ENCODE data around the gene NAALADL1. TPM values are rescaled to one million over a fixed set of nuclear protein-coding genes. Genes with fewer than 3 reads are reported as not detected.

NAALADL1 gene
- total RNA-seq, 4 donors from 2014 or later = 13.8 to 105 (median 75.6) TPM; not detected in 1

GRCh38 chr11:65096926-65097325 is 38.6 kb upstream of the NAALADL1 start:
- 35 to 60% methylated on average over 1 to 8 of the region's 8 CpGs for WGBS, 2 donors (ENCODE audit: low coverage in 1 of 2)
- DNase-seq = no peak
- peak overlapping the region; percentile 90 to 95 (median 94) for H3K27ac ChIP-seq
- peaks cover 8 to 17% (median 14%) of the 10 kb centered on the region in 4 donors for H3K4me1 ChIP-seq
- peak overlapping the region; percentile 71 to 86 (median 79) for H3K4me3 ChIP-seq
- intact Hi-C loops (cut with DNase I; ENCODE audit: low total_unique reads) = no loop called here
- no peaks in the 10 kb centered on the region for H3K9me3 ChIP-seq
- peaks cover 0 to 9% (median 0%) of the 10 kb centered on the region in 4 donors for H3K36me3 ChIP-seq
- in situ Hi-C loops (cut with MboI; ENCODE audit: low pct_ligation_motif_present in 1 of 4, low pct_unique_long_range_greater_than_20kb in 1 of 4, low sequenced_read_pairs in 3 of 4) = no loop called here
- H3K27me3 ChIP-seq = no peaks in the 10 kb centered on the region
- no peak for TF ChIP-seq CTCF (IDR thresholded peaks at IDR 0.05)
- no peak for TF ChIP-seq EP300 (IDR thresholded peaks at IDR 0.05; ENCODE audit: low read depth)
- TF ChIP-seq POLR2A (IDR thresholded peaks at IDR 0.05) = no peak
- TF ChIP-seq POLR2AphosphoS5 (IDR thresholded peaks at IDR 0.05) = no peak

GRCh38 chr11:65095974-65096806 is 37.8 kb upstream of the NAALADL1 start, which contains the start of gene VPS51:
TSS of gene VPS51 (plus strand) at chr11:65096214. CDS start at chr11:65096251, 37 bp downstream.
- Histone ChIP-seq H3K27me3 (no peaks in the 10 kb centered on the region), H3K4me1 (peaks cover 8 to 17% (median 14%) of the 10 kb centered on the region in 4 donors), H3K4me3 (peak within 1 kb of the TSS; percentile 71 to 86 (median 79)), H3K27ac (peak within 1 kb of the TSS; percentile 90 to 95 (median 94)), H3K9me3 (no peaks in the 10 kb centered on the region), H3K36me3 (peaks cover 0 to 9% (median 0%) of the 10 kb centered on the region in 4 donors)
- in situ Hi-C loops (cut with MboI; ENCODE audit: low pct_ligation_motif_present in 1 of 4, low pct_unique_long_range_greater_than_20kb in 1 of 4, low sequenced_read_pairs in 3 of 4) = no loop called here
- 1% methylated on average over 33 of the region's 52 CpGs; no CpG with 5 or more reads in 1 of the 2 donors for WGBS, 2 donors (ENCODE audit: low coverage in 1 of 2)
- intact Hi-C loops (cut with DNase I; ENCODE audit: low total_unique reads) = no loop called here
- peak; percentile 92 for DNase-seq
- TF ChIP-seq POLR2A (IDR thresholded peaks at IDR 0.05) (peak; percentile 82), POLR2AphosphoS5 (IDR thresholded peaks at IDR 0.05) (peak; percentile 61 to 93 (median 82)), EP300 (IDR thresholded peaks at IDR 0.05; ENCODE audit: low read depth) (no peak), CTCF (IDR thresholded peaks at IDR 0.05) (peak in 1 of 5 experiments; percentile 20)

GRCh38 chr11:65095427-65095826 is 37.1 kb upstream of the NAALADL1 start:
- no peak for DNase-seq
- 92% methylated on average over 22 of the region's 22 CpGs; no CpG with 5 or more reads in 1 of the 2 donors for WGBS, 2 donors (ENCODE audit: low coverage in 1 of 2)

More at GRCh38 chr11:65095427-65095826, 37.1 kb upstream of the NAALADL1 start:
- in situ Hi-C loops (cut with MboI; ENCODE audit: low pct_ligation_motif_present in 1 of 4, low pct_unique_long_range_greater_than_20kb in 1 of 4, low sequenced_read_pairs in 3 of 4) = no loop called here
- peaks cover 0 to 9% (median 0%) of the 10 kb centered on the region in 4 donors for H3K36me3 ChIP-seq
- no peaks in the 10 kb centered on the region for H3K9me3 ChIP-seq
- TF ChIP-seq EP300 (IDR thresholded peaks at IDR 0.05; ENCODE audit: low read depth) = no peak
- TF ChIP-seq POLR2AphosphoS5 (IDR thresholded peaks at IDR 0.05) = no peak
- no peak for TF ChIP-seq POLR2A (IDR thresholded peaks at IDR 0.05)
- TF ChIP-seq CTCF (IDR thresholded peaks at IDR 0.05) = no peak
- H3K4me3 ChIP-seq = peak overlapping the region in 1 of 4 donors; percentile 86
- intact Hi-C loops (cut with DNase I; ENCODE audit: low total_unique reads) = no loop called here
- H3K27ac ChIP-seq = peak overlapping the region; percentile 90 to 95 (median 94)
- peaks cover 8 to 17% (median 14%) of the 10 kb centered on the region in 4 donors for H3K4me1 ChIP-seq
- no peaks in the 10 kb centered on the region for H3K27me3 ChIP-seq

Measured in transverse colon (tissue), 4 donors.